Gastrocnemius medialis (tissue), 4 donors: ENCODE measurements around the gene CDH4. TPM values are rescaled to one million over a fixed set of nuclear protein-coding genes. Genes with fewer than 3 reads are reported as not detected.

Source experiments
- ATAC-seq, 2 donors: fragments of 150-250 bp; one replicate each; pipeline ENCODE4 v1.9.1; 2016
- DNase-seq, 2 donors: peaks; one replicate each; pipeline ENCODE4 v3.0.0-alpha.2; 2019
- H3K27ac ChIP-seq, 4 donors: fragments of 200-600 bp; sonication (generic); 1 replicate in 1 of 4; 2 replicates in 3 of 4; pipeline ENCODE4 v1.5.1; 2016 to 2018; ENCODE audit warnings: mild to moderate bottlenecking in 2 of 4, moderate library complexity in 1 of 4
- H3K27me3 ChIP-seq, 3 donors: fragments of 200-600 bp; sonication (generic) in 2 of 3; 1 replicate in 1 of 3; 2 replicates in 2 of 3; pipeline versions ENCODE4 v1.5.1 to v1.6.0; 2016 to 2019; ENCODE audit warnings: mild to moderate bottlenecking in 1 of 3, moderate library complexity in 1 of 3
- H3K36me3 ChIP-seq, 2 donors: fragments of 200-600 bp; sonication (generic) in 1 of 2; one replicate each; pipeline ENCODE4 v1.5.1; 2017 to 2018
- H3K4me1 ChIP-seq, 2 donors: fragments of 200-600 bp; sonication (generic) in 1 of 2; one replicate each; pipeline ENCODE4 v1.5.1; 2016 to 2017; ENCODE audit warnings: mild to moderate bottlenecking in 2 of 2
- H3K4me3 ChIP-seq, 4 donors: fragments of 200-600 bp; sonication (generic) in 3 of 4; 1 replicate in 1 of 4; 2 replicates in 3 of 4; pipeline ENCODE4 v1.5.1; 2016 to 2019; ENCODE audit warnings: mild to moderate bottlenecking in 2 of 4
- H3K9me3 ChIP-seq, 3 donors: fragments of 200-600 bp; sonication (generic) in 2 of 3; 1 replicate in 1 of 3; 2 replicates in 2 of 3; pipeline ENCODE4 v1.5.1; 2016 to 2019
- CTCF ChIP-seq, 5 experiments: fragments of 450-650 bp in 3 of 5; fragments of 200-600 bp in 2 of 5; sonication (generic) in 2 of 5; IDR thresholded peaks in 4 of 5; conservative IDR thresholded peaks in 1 of 5; 1 replicate in 4 of 5; 2 replicates in 1 of 5; pipeline ENCODE4 v1.5.1; 2016 to 2019; ENCODE audit warnings: antibody characterized with exemption in 5 of 5, mild to moderate bottlenecking in 3 of 5, moderate library complexity in 3 of 5
- POLR2A ChIP-seq, 2 donors: fragments of 450-650 bp; IDR thresholded peaks; one replicate each; pipeline ENCODE4 v1.6.1; 2017; ENCODE audit warnings: antibody characterized with exemption in 2 of 2, mild to moderate bottlenecking in 2 of 2, moderate library complexity in 2 of 2
- in situ Hi-C, 4 donors: fragments of 200-750 bp; cut with MboI; loops; one replicate each; pipeline versions ENCODE4 v1.15.0 to v1.8.0; 2017; ENCODE audit warnings: low sequenced_read_pairs in 4 of 4
- intact Hi-C: fragments of 100-400 bp; cut with DNase I; formaldehyde crosslinking; loops from one replicate; pipeline ENCODE4 v1.15.1; 2023; ENCODE audit warnings: low total_unique reads
- total RNA-seq, 4 donors: library from RNA; depleted of rRNA; stranded (reverse); fragments of >200 nt; gene quantifications; one replicate each; pipeline versions ENCODE4 v1.1.0 to v1.2.3, GENCODE V29; 2016

CDH4 gene
- total RNA-seq, 4 donors from 2014 or later = 0.38 to 1.2 (median 0.86) TPM

- intact Hi-C loops = no loop called here
- TF ChIP-seq POLR2A (IDR thresholded peaks at IDR 0.05) (no peak), CTCF (IDR thresholded peaks at IDR 0.05 in 4 of 5, conservative IDR thresholded peaks at IDR 0.05 in 1 of 5) (no peak)
- peaks cover 20 to 27% (median 21%) of the 10 kb centered on the region in 3 donors for H3K27me3 ChIP-seq
- in situ Hi-C loops = no loop called here
- no peaks in the 10 kb centered on the region for H3K4me1 ChIP-seq
- no peaks in the 10 kb centered on the region for H3K9me3 ChIP-seq
- H3K27ac ChIP-seq = no peak overlapping the region
- ATAC-seq (no peak), DNase-seq (no peak)
- no peak overlapping the region for H3K4me3 ChIP-seq
- H3K36me3 ChIP-seq = no peaks in the 10 kb centered on the region
These were observed 545.9 kb downstream of the CDH4 start for GRCh38 chr20:61797971-61798411.

DNA sequence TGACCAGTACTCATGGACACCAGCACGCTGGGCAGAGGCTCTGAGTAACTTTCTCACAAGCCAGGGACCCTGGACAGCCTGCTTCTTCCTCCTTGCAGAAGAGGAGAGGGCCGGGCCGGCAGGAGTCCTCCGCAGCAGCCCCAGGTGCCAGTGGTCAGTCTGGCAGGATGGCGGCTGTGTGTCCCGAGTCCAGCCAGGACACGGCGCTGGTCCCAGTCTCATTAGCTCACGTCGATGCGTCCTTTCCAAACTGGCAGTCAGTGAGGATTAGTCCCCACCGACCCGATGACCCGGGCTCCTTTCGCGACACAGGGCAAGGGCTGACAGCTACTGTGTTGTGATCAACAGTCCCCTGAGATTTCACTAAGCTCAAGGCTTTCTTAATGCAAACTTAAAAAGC lies 546.6 kb downstream of the CDH4 start:
- no peaks in the 10 kb centered on the region for H3K4me1 ChIP-seq
- H3K27me3 ChIP-seq = peaks cover 27 to 28% (median 28%) of the 10 kb centered on the region in 3 donors
- H3K27ac ChIP-seq = no peak overlapping the region
- DNase-seq (no peak), ATAC-seq (no peak)
- intact Hi-C loops = no loop called here
- no peaks in the 10 kb centered on the region for H3K36me3 ChIP-seq
- H3K4me3 ChIP-seq = no peak overlapping the region
- H3K9me3 ChIP-seq = no peaks in the 10 kb centered on the region
- TF ChIP-seq POLR2A (IDR thresholded peaks at IDR 0.05) = no peak
- TF ChIP-seq CTCF (IDR thresholded peaks at IDR 0.05 in 4 of 5, conservative IDR thresholded peaks at IDR 0.05 in 1 of 5) = no peak
- in situ Hi-C loops = no loop called here

DNA sequence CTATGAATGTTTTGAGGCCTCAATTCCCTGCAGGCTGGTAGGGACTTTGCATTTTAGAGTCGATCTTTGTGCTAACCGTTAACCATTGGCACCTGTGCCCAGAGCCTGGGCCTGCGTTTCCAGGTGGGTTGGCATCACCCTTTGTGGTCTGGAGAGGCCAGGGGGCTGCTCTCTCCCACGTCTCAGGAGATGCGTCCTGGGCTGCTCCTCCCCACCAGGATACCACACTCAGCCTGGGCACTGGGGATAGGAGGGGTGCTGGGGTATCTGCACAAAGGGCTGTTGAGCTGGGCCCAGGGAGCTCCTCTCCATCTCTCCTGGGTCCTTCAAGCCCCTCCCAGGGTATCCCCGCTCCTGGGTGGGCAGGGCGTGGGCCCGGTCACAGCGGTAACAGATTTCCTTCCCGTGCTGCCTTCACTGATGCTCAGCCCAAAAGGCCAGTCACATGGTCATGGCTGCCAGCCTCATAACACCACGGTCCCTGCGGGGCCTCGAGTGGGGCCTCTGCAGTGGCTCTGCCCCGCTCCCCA lies 547.4 kb downstream of the CDH4 start:
- Histone ChIP-seq H3K4me3 (no peak overlapping the region), H3K27ac (no peak overlapping the region), H3K4me1 (no peaks in the 10 kb centered on the region), H3K27me3 (peaks cover 30 to 32% (median 32%) of the 10 kb centered on the region in 3 donors), H3K36me3 (no peaks in the 10 kb centered on the region), H3K9me3 (no peaks in the 10 kb centered on the region)
- DNase-seq = no peak
- no peak for TF ChIP-seq POLR2A (IDR thresholded peaks at IDR 0.05)
- TF ChIP-seq CTCF (IDR thresholded peaks at IDR 0.05 in 4 of 5, conservative IDR thresholded peaks at IDR 0.05 in 1 of 5) = no peak
- in situ Hi-C loops (no loop called here), intact Hi-C loops (no loop called here)
- ATAC-seq = no peak

- no peak overlapping the region for H3K27ac ChIP-seq
- ATAC-seq = no peak
- H3K9me3 ChIP-seq = no peaks in the 10 kb centered on the region
- no peaks in the 10 kb centered on the region for H3K4me1 ChIP-seq
- peaks cover 32 to 33% (median 33%) of the 10 kb centered on the region in 3 donors for H3K27me3 ChIP-seq
- H3K4me3 ChIP-seq = no peak overlapping the region
- DNase-seq = no peak
- H3K36me3 ChIP-seq = no peaks in the 10 kb centered on the region
- intact Hi-C loops (no loop called here), in situ Hi-C loops (no loop called here)
- TF ChIP-seq POLR2A (IDR thresholded peaks at IDR 0.05) (no peak), CTCF (IDR thresholded peaks at IDR 0.05 in 4 of 5, conservative IDR thresholded peaks at IDR 0.05 in 1 of 5) (no peak)
These were observed 547.9 kb downstream of the CDH4 start for GRCh38 chr20:61799928-61800327.
